Measurements from ENCODE around the gene TMA7. TPM values are rescaled to one million over a fixed set of nuclear protein-coding genes. Genes with fewer than 3 reads are reported as not detected.

TMA7 gene
- total and polyA plus RNA-seq, 11 donors = 177 to 733 (median 205) TPM

GRCh38 chr3:48409291-48410201 is 30.5 kb upstream of the TMA7 start:
- intact Hi-C loops (cut with DNase I) = loop anchor here in 1 of 10 donors (10.0 kb wide), 1 partner anchor 135 kb away; no protein-coding TSS in a partner anchor
- TF ChIP-seq CTCF (IDR thresholded peaks at IDR 0.05) (no peak), POLR2A (IDR thresholded peaks at IDR 0.05) (no peak)
- WGBS, 4 donors = 93 to 96% (median 95%) methylated on average over 20 to 31 of the region's 31 CpGs
- no peaks in the 10 kb centered on the region for H3K4me1 ChIP-seq
- DNase-seq (peak; percentile 4 to 59 (median 14)), ATAC-seq (no peak)
- no peak overlapping the region for H3K27ac ChIP-seq
- H3K9me3 ChIP-seq = no peaks in the 10 kb centered on the region
- no peaks in the 10 kb centered on the region for H3K27me3 ChIP-seq
- no peak overlapping the region for H3K4me3 ChIP-seq
- peaks cover 0 to 94% (median 77%) of the 10 kb centered on the region in 9 donors for H3K36me3 ChIP-seq

GRCh38 chr3:48410205-48411040 is 29.6 kb upstream of the TMA7 start:
- Histone ChIP-seq H3K27ac (no peak overlapping the region), H3K4me1 (no peaks in the 10 kb centered on the region), H3K27me3 (no peaks in the 10 kb centered on the region), H3K4me3 (no peak overlapping the region), H3K9me3 (no peaks in the 10 kb centered on the region), H3K36me3 (peaks cover 0 to 94% (median 75%) of the 10 kb centered on the region in 9 donors)
- DNase-seq (peak in 4 of 5 donors; percentile 5 to 14 (median 12)), ATAC-seq (no peak)
- WGBS, 4 donors = 92 to 95% (median 93%) methylated on average over 4 to 16 of the region's 16 CpGs
- intact Hi-C loops (cut with DNase I) = no loop called here
- no peak for TF ChIP-seq CTCF (IDR thresholded peaks at IDR 0.05)
- no peak for TF ChIP-seq POLR2A (IDR thresholded peaks at IDR 0.05)

GRCh38 chr3:48411041-48411588 is 28.9 kb upstream of the TMA7 start:
- H3K36me3 ChIP-seq = peaks cover 0 to 94% (median 75%) of the 10 kb centered on the region in 9 donors
- intact Hi-C loops (cut with DNase I) = no loop called here
- peak in 2 of 5 donors; percentile 3 to 6 for DNase-seq

GRCh38 chr3:48411606-48412374 is 28.3 kb upstream of the TMA7 start:
- DNase-seq (peak in 3 of 5 donors; percentile 8 to 18 (median 11)), ATAC-seq (no peak)
- Histone ChIP-seq H3K9me3 (no peaks in the 10 kb centered on the region), H3K4me1 (no peaks in the 10 kb centered on the region), H3K27me3 (no peaks in the 10 kb centered on the region), H3K4me3 (no peak overlapping the region), H3K27ac (no peak overlapping the region), H3K36me3 (peaks cover 0 to 88% (median 73%) of the 10 kb centered on the region in 9 donors)
- no peak for TF ChIP-seq CTCF (IDR thresholded peaks at IDR 0.05)
- TF ChIP-seq POLR2A (IDR thresholded peaks at IDR 0.05) = no peak
- intact Hi-C loops (cut with DNase I) = no loop called here
- WGBS, 4 donors = 89 to 95% (median 93%) methylated on average over 10 to 11 of the region's 11 CpGs

More at GRCh38 chr3:48411041-48411588, 28.9 kb upstream of the TMA7 start:
- no peaks in the 10 kb centered on the region for H3K27me3 ChIP-seq
- WGBS, 4 donors = 93 to 96% (median 94%) methylated on average over 9 of the region's 9 CpGs
- ATAC-seq = no peak
- no peak overlapping the region for H3K27ac ChIP-seq
- H3K4me1 ChIP-seq = no peaks in the 10 kb centered on the region
- no peaks in the 10 kb centered on the region for H3K9me3 ChIP-seq
- H3K4me3 ChIP-seq = no peak overlapping the region
- no peak for TF ChIP-seq POLR2A (IDR thresholded peaks at IDR 0.05)

Measured in heart left ventricle (tissue), 16 donors.